ENCODE results near the gene PRRT1.

DNA sequence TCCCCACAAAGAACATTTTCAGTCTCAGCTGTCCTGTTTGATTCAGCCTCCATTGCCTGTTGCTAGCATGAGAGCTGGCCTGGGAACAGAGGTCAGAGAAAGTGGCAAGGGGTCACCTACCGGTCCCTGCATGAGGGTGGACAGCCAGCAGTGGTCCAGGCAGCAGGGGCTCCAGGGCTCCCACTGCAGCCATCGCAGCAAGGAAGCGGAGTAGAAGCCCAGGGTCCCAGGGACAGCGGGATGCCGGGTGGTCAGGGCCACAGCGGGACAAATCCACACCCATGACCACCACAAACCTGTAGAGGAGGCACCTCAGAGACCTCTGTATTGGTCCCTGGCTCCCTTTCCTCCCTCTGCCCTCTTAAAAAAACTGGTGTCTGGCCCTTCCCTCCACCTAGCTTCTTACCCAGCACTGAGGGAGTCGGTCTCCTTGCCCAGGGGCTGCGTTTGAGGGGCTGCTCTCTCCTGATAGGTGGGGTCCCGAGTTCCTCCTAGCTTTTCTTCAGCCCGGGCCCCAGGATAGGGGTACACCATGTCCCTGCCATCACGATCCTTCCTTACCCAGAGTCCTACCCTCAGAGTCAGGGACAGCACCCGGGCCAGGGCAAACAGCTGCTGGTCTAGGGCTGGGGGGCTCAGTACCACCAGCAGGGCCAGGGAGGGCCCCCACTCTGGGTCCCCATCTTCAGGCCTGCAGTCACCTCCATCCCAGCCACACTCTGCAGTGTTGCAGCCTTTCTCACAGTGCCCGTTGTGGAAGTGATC is 49.2 kb upstream of the PRRT1 start:
- TF ChIP-seq EZH2 (IDR thresholded peaks at IDR 0.05; ENCODE audit: insufficient read depth, poor library complexity, severe bottlenecking) (no peak), EZH2phosphoT487 (IDR thresholded peaks at IDR 0.05; ENCODE audit: insufficient read depth, low read depth) (no peak)
